Measurements from ENCODE around the gene ZFR.
"Not testable (repeated sequence)": the region's sequence is repeated elsewhere in the genome, so short reads cannot be mapped to it uniquely, and the experiment has no call there.

ZFR gene

DNA sequence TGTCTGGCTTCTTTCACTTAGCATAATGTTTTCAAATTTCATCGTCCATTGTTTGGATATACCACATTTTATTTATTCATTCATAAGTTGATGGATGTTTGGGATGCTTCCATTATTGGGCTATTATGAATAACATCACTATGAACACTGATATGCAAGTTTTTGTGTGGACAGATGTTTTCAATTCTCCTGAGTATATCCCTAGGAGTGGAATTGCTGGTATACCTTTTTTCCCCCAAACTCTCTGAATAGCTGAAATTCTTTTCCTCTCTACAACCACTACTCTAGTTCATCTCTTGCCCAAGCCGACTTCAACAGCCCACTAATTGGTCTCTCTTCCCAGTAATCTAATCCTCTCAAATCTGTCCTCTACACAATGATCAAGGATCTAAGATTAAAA lies 4.7 kb upstream of the ZFR start:
- DNase-seq, result no peak

DNA sequence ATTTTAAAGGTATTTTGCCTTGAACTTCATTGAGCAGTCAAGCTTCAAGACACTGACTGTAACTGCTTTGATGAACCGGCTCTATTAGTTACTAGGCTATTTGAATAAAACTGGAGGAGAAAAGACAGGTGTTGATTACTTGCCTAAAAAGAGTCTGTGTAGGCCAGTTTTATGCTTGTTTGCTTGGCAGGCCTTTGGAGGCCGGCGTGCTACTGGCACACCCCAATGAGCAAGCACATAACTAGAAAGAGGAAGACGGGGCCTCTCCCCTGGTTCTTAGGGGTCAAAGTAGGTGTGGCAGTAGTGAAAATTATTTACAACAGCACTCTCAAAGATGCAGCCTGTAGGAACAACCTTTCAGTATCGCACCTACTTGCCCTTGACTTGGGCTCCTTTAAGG lies 2.1 kb upstream of the ZFR start:
- DNase-seq, result peak in 1 of 2 donors; percentile 49

DNA sequence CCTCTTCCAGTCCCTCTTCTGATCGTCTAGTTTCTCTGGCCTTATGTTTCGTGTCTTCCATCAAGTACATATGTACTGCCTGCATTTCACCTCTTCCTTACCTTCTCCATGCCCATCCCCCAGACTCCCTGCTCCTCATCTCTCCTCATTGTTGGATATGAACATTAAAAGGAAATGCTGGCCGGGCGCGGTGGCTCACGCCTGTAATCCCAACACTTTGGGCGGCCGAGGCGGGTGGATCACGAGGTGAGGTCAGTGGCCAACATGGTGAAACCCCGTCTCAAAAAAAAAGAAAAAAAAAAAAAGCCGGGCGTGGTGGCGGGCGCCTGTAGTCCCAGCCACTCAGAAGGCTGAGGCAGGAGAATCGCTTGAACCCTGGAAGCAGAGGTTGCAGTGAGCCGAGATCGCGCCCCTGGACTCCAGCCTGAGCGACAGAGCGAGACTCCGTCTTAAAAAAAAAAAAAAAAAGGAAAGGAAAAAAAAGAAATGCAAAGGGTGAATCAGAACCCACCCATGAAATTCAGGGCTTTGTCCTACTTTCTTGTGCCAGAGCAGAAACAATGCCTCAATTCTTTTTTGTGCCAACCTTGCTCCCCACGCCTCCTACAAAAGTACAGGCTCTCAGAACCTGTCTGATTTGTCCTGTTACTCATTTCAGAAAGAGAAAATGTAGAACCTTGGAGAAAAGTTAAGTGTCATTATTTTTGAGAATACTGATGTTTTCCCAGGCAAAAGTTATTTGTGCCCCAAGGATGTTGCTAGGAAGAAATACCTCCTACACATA lies 1.5 kb upstream of the ZFR start:
- no peak for DNase-seq

DNA sequence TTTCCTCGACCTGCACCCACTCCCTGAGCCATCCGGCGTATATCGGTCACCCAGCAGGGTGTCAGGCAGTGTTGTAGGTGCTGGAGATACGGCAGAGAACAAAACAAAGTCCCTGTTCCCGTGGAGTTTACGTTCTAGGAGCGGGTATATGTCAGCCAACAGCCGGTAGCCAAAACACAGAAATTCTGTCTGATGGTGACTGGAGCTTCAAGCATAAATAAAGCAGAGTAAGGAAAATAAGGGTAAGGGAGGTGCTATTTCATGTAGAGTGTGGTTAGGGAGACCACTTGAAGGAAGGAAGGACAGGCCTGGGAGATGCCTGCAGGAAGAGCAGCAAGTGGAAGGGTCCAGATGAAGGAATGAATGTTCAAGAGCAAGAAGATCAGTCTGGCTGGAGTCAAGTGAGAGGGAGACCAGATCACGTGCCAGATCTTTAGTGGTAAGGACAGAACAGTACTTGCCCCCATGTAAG lies 783 bp upstream of the ZFR start:
- no peak for DNase-seq

DNA sequence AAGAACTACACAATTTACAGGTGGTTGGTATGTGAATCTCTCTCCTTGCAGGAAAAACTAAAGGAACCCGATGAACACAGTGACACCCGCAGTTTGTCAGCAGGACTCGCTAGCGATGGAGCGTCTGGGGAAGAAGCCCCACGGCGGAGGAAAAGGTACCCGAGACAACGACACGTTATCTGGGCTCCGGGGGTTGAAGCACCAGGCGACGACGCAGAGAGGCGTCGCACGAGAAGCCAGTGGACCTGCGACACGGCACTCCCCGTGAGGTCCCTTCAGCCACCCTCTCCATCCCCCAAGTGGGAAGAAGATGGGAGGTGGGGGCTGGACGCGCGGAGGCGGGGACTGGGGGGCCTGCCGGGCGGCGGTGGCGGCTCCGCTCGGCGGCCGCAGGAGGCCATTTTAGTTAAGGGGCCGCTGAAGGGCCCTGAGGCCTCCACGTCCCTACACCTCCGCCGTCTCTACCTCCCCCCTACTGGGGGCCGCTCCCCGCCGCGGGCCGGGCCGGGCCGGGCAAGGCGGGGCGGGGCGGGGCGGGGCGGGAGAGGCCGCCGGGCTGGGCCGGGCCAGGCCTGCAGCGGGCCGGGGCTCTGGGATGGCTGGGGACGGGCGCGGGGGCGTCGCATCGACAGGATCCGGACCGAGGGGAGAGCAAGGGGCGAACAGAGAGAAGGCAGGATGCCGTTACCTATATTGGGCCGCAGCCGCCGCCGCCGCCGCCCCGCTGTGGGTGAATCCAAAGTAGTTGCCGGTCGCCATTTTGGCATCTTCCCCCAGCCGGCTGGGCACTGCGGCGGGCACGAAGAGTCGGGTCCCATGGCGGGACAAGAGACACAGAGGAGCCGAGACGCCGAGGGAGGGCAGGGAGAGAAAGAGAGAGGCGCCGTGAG lies 754 bp downstream of the ZFR start:
- peak; percentile 50 to 71 for DNase-seq

DNA sequence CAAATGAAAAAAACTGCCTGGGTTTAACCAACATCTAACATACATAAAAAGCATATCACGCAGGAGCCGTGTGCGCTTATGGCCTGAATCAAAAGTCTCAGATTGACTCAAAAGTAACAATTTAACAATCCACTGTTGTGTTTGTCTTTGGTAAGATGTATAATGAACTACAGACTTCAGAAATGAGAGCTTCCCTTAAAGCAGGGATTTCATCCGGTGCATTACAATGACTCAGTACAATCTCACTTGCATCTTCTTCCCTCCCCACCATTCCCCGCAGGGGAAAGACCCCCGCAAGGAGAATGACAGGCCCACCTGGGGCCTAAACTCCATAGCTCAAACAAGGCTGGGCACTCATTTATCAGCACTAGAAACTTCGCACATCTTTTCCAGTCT lies 1.4 kb downstream of the ZFR start:
- no peak for DNase-seq

DNA sequence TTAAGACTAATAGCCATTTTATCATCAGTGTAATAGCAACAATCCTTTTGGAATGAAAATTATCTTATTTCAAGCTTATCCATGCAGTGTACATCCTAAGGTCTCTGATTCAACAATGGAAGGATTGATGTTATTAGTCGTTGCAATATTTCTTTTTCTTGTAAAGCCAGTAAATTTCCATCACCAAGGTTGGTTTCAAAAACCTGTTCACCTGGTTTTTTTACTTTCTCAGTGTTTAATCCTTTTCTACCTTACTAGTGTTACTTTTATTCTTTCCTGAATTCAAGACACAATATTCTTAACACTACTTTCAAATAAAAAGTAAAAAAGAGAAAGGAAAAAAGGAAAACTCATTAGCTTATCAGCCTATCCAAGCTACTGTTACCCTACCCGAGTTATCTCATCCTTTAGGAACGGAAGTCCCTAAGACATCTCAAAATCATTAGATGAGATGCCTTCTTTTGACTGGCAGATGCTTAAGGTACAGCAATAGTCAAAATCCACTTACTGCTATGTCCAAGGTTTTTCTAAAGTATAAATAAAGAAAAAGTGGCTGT lies 5.4 kb downstream of the ZFR start:
- no peak for DNase-seq

DNA sequence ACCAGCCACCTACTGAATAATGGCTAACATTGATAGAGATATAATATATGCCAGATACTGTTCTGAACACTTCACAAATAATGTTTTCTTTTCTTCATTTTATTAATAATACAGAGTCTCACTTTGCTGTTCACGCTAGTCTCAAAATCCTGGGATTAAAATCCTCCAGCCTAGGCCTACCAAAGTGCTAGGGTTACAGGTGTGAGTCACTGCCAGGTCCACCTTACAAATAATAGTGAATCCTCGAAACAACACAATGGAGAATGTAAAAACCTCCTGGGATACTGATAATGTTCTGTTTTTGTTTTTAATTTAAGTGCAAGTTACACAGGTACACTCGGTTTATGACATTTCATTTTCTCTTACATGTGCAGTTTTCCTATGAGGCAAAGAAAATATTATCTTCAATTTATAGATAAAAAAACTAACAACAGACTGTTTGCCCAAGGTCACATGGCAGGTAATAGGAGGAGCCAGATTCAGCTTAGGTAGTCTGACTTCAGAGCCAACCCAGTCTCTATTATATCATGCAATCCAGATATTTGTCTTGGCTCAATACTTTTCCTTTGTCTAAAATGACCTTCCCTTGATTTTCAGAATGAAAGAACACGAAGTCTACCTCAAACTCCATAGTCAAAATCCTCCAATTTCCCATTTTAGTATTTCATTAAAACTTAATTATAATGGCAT lies 7.8 kb downstream of the ZFR start:
- DNase-seq, result no peak

DNA sequence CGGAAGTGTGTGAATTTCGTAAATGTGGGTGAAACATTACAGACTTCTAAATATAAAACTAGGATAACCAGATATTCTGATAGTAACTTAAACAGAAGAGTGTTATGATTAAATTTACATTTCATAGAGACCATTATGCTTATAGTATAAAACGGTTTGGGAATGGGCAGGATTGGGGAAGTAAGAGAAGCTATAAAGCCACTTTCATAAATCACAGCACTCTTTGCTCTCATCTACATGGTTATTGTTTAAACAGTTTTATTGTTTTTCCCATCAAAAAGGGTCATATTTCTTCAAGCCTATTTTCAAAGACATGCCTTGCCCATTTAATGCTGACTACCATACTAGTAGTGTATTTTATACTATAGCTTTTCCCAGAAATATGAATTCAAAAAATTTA lies 9.2 kb downstream of the ZFR start:
- no peak for DNase-seq

DNA sequence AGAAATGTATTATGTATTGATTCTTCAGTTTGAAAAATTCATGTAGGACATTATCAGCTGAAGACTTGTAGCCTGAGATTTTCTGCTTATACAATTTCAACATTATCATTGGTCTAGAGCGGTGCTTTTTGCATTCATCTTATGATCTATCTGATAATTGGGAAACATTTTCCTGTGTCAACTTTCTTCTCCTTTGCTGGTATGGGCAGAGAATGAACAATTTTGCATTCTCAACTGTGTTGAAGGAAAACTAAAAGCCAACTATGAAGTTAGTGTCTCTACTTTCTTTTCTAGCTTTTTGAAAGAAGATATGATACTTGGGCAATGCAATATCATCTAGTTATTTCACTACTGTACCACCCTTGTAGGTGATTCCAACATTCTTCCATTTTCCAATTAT lies 10.3 kb downstream of the ZFR start:
- no peak for DNase-seq

DNA sequence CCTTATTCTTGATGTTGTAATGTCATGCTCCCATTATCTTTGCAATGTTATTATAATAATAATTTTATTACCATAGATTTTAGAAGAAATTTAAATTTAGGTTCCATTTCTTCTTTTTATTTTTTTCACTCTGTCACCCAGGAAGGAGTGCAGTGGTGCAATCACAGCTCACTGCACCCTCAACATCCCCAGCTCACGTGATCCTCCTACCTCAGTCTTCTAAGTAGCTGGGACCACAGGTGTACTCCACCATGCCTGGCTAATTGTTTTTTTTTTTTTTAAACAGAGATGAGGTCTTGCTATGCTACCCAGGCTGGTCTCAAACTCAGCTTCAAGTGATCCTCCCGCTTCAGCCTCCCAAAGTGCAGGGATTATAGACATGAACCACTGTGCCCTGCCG lies 11.9 kb downstream of the ZFR start:
- no peak for DNase-seq

DNA sequence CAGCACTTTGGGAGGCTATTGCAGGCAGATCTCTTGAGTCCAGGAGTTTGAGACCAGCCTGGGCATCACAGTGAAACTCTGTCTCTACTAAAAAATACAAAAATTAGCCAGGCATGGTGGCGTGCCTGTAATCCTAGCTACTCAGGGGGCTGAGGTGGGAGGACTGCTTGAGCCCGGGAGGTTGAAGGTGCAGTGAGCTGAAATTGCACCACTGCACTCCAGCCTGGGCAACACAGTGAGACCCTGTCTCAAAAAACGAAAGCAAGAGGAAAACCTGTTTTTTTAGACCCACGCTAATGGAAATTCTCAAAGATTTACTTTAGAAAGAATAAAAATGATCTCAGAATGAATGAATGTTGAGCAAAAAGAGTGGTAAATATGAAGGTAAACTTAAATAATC lies 13.7 kb downstream of the ZFR start:
- DNase-seq, result not testable (repeated sequence)

DNA sequence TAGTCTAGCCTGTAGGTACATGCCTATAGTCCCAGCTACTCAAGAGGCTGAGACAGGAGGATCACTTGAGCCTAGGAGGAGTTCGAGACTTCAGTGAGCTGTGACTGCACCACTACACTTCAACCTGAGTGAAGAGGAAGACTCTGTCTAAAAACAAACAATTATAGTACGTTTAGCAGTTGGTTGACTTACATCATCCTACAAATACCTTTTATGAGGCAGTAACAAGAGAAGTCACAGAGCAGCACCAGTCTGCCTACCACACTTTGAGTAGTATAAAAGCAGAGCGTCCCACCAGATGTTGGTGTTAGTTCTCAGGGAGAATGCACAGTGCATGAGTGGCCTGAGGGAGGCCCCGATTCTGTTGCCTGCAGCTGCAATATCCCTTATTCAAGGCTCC lies 16.1 kb downstream of the ZFR start:
- DNase-seq, result no peak

DNA sequence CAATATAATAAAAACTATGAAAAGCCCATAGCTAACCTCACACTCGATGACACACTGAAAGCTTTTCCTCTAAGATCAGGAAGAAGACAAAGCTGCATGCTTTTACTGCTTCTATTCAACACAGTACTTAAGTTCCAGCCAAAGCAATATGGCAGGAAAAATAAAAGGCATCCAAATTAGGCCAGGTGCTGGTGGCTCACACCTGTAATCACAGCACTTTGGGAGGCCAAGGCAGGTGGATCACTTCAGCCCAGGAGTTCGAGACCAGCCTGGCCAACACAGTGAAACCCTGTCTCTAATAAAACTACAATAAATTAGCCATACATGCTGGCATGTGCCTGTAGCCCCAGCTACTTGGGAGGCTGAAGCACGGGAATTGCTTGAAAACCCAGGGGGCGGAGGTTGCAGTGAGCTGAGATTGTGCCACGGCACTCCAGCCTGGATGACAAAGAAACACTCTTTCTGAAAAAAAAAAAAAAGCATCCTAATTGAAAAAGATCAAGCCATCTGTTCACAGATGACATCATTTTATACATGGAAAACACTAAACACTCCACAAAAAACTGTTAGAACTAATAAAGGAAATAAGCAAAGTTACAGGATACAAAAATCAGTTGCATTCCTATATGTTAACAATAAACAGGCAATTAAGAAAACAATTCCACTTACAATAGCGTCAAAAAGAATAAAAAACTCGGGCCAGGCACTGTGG lies 17.9 kb downstream of the ZFR start:
- no peak for DNase-seq

DNA sequence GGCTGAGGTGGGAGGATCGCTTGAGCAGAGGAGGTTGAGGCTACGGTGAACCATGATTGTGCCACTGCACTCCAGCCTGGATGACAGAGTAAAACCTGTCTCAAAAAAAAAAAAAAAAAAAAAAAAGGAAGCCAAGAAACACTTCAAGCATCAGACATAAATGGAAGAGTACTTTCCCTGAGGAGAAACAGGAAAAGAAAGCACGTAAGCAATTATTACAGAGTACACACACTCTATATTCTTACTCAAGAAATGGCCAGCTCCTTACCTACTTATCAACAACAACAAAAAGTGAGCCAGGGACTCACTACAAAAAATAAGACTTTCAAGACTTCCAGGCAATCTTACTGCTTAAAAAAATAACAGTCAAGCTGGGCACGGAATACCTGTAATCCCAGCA lies 21.8 kb downstream of the ZFR start:
- no peak for DNase-seq

DNA sequence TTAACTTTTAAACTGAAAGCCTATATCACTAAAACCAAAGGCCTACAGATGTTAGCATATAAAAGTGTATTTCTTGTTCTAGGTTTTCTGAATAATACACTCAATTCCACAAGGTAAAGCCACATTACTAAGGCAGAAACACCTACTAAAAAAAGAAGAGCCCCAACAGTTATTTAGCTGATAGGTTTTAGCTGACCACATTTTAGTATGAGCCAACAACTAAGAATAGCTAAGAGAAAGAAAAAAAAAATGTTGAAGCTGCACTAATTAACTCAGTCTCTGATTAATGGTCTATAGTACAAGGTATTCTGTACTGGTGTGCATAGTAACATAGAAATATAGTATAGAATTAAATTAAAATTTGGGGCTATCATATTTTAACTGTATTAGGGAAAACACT lies 23.5 kb downstream of the ZFR start:
- no peak for DNase-seq

DNA sequence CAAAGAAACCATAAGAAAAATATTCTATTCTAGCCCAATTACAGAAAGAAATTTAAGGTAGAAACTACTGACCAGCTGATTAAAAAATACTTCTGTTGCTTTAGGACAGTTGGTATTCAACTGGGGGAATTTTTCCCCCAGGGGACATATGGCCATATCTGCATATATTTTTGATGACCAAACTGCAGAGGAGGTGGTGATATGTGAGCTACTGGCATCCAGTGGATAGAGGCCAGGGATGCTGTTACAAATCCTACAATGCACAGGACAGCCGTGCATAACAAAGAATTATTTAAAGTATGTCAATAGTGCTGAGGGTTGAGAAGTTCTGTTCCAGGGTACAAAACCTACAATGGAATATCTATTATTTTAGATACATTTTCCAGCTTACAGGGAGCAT lies 24.0 kb downstream of the ZFR start:
- no peak for DNase-seq

DNA sequence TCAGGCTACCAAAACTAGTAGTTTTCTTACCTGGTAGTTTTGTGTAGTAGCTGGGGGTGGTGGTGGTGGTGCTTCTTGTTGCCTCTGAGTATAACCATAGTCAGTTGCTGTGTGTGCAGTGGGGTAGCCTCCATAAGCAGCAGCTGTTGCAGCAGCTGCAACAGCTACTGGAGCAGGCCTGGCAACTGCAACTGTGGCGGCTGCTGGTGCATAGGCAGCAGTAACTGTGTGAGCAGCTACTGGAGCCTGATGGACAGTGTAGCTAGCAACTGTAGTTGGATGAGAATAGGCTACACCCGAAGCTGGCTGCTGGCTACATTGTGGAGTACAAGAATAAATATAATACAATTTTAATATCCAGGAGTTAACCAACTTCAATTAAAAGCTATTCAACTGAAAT lies 24.7 kb downstream of the ZFR start:
- DNase-seq, result no peak

DNA sequence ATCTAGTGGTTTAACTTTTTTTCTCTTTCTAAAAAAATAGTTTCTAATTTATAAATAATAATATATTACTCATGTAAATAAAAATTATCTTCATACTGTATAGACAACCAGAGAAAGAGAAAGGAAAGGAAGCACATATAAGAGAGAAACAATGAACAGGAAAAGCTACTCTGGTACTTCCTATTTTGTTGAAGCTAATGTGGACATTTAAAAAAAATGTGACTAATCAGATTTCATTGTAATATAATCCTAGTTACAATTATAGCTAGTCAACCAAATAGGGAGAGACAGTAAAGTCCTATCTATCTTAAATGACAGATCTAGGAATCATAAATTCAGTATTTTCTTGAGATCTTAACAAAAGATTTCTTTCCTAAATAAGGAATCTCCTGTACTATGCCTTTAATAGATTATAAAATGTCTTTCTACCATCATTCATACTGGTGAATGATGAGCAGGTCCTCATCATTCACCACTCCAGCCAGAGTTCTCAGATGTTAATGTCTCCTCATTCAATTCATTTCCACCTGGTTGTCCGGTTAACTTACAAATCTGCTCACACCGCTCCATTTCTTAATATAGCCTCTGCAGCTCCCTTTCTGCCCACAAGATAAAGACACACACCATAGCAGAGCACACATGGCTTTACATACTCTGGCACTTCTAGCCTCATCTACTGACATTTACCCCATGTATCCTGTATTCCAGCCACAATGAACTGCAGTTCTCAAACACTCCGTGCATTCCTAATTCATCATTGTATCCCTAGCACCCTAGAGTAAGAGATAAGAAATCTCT lies 30.9 kb downstream of the ZFR start:
- DNase-seq, result no peak

DNA sequence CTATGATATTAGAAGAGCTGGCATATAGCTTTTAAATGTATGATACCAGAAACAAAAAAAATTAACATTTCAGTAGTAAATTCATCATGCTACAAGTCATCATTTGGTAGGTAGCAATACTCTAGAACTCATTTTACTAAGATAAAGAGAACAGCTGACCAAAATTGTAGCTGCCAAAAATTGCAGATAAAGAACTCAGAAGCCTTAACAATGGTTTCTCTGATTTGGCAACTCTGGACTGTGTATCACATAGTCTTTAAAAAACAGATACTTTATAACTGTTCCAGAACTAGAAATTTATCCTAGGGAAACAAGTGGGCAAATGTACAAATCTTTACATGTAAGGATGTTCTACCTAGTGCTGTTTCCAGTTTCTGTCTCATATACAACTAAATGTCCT lies 33.9 kb downstream of the ZFR start:
- no peak for DNase-seq

DNA sequence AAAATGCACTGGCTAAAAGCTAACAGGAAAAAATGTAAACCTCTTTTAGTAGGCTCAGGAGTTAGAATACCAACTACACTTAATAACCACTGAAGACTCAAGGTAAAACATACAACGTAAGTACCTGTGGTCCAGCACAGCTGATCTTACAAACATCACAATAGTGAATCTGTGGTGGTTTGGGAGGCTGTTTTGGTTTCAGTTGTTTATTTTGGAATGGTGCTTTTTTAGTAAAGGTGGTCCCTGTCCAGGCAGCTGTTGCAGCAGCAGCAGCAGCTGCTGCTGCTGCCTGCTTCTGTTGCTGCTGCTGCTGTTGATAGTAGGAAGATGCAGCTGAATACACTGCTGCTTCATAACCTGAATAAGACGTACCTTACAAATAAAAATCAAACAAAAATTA lies 37.9 kb downstream of the ZFR start:
- DNase-seq, result no peak

DNA sequence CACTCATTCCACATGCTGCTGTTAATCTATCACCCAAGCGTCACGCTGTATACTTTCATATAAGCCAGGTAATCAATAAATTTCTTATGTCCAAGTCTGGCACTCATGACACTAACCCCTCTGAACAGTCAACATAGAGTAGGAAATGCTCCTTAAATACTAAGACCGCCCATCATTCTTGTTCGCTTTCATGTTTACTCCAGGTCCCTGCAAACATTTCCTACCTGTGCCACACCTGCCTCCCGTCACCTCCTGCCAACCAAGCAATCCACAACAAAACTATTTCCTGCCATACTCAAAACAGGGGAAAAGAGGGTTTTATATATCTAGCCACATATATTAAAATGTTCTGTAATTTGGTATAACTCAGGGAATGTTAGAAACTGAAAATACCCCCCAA lies 39.0 kb downstream of the ZFR start:
- no peak for DNase-seq
